A549 (cell line): ENCODE measurements around the gene CDK14. TPM values are rescaled to one million over a fixed set of nuclear protein-coding genes. Genes with fewer than 3 reads are reported as not detected.

Experiments used
- ATAC-seq, 2 experiments: fragments of 200-7000 bp in 1 of 2; fragments of >200 bp in 1 of 2; cut with Nextera tagmentation in 1 of 2; cut with Tn5 transposase in 1 of 2; 3 replicates each; pipeline versions ENCODE4 v1.8.0 to v1.9.1; 2018 to 2020; ENCODE audit warnings: mild to moderate bottlenecking in 1 of 2, moderate library complexity in 1 of 2
- CTCF ChIA-PET: fragments of 300-600 bp; sonication (Branson Sonifier 250); formaldehyde crosslinking; extraction: SDS; loops from one replicate; lab custom pipeline; 2021; ENCODE audit warnings: antibody characterized with exemption, inconsistent platforms; lab: Yijun Ruan, JAX
- POLR2A ChIA-PET: fragments of 350-600 bp; formaldehyde crosslinking; extraction: SDS; loops from one replicate; lab custom pipeline; 2021; ENCODE audit warnings: antibody characterized with exemption, inconsistent platforms; lab: Yijun Ruan, JAX
- DNase-seq, 2 experiments: peaks; one replicate each; pipeline versions ENCODE4 v3.0.0 to v3.0.0-alpha.2; 2011 to 2016; ENCODE audit warnings: low read depth in 1 of 2, low spot score in 1 of 2
- FAIRE-seq: peaks from 2 replicates; lab custom pipeline; 2011; peaks lifted over from hg19 to GRCh38; lab: Jason Lieb, UNC
- H3K27ac ChIP-seq, 2 experiments: fragments of >200 bp; sonication (Bioruptor Twin); formaldehyde crosslinking; 3 replicates each; pipeline ENCODE4 v1.5.1; 2016 to 2017
- H3K4me1 ChIP-seq: fragments of >200 bp; sonication (Bioruptor Twin); formaldehyde crosslinking; 3 replicates; pipeline ENCODE4 v1.6.1; 2016
- H3K4me2 ChIP-seq: fragments of >200 bp; sonication (Bioruptor Twin); formaldehyde crosslinking; 3 replicates; pipeline ENCODE4 v1.6.1; 2016
- H3K4me3 ChIP-seq: fragments of >200 bp; sonication (Bioruptor Twin); formaldehyde crosslinking; 3 replicates; pipeline ENCODE4 v1.5.1; 2016
- H3K9me3 ChIP-seq: fragments of >200 bp; sonication (Bioruptor Twin); formaldehyde crosslinking; 3 replicates; pipeline ENCODE4 v1.6.1; 2016
- CBX8 ChIP-seq: fragments of 200-600 bp; sonication (generic); IDR thresholded peaks from 2 replicates; pipeline ENCODE4 v1.6.1; 2016
- CEBPB ChIP-seq, 2 experiments: fragments of >200 bp in 1 of 2; sonication (Bioruptor Twin) in 1 of 2; formaldehyde crosslinking in 1 of 2; IDR thresholded peaks; 2 replicates each; pipeline ENCODE4 v1.6.1; 2012 to 2016
- CHD4 ChIP-seq: fragments of 200-600 bp; sonication (generic); IDR thresholded peaks from 2 replicates; pipeline ENCODE4 v1.6.1; 2016; ENCODE audit warnings: antibody characterized with exemption, mild to moderate bottlenecking, borderline replicate concordance
- EHMT2 ChIP-seq: fragments of 200-600 bp; sonication (generic); IDR thresholded peaks from 2 replicates; pipeline ENCODE4 v1.6.1; 2016; ENCODE audit warnings: antibody characterized with exemption, low read depth, mild to moderate bottlenecking, moderate library complexity
- ESRRA ChIP-seq: fragments of 150-350 bp; IDR thresholded peaks from 2 replicates; pipeline ENCODE4 v1.6.1; 2014; ENCODE audit warnings: mild to moderate bottlenecking, low read length, borderline replicate concordance
- FOXS1 ChIP-seq: fragments of 250-450 bp; sonication (Bioruptor Pico); IDR thresholded peaks from 2 replicates; pipeline ENCODE4 v1.5.0; 2020; ENCODE audit warnings: mild to moderate bottlenecking, moderate library complexity
- GATA3 ChIP-seq: IDR thresholded peaks from 2 replicates; pipeline ENCODE4 v1.6.1; 2012; ENCODE audit warnings: borderline replicate concordance
- HEYL ChIP-seq: fragments of 250-450 bp; sonication (Bioruptor Pico); IDR thresholded peaks from 2 replicates; pipeline ENCODE4 v1.8.0; 2021; ENCODE audit warnings: mild to moderate bottlenecking, moderate library complexity
- JUNB ChIP-seq: fragments of >200 bp; sonication (Bioruptor Twin); formaldehyde crosslinking; IDR thresholded peaks from 2 replicates; pipeline ENCODE4 v1.6.1; 2016
- KDM1A ChIP-seq: fragments of 200-600 bp; sonication (generic); IDR thresholded peaks from 2 replicates; pipeline ENCODE4 v1.6.1; 2016; ENCODE audit warnings: low read depth, mild to moderate bottlenecking
- MAZ ChIP-seq: fragments of 150-350 bp; IDR thresholded peaks from 2 replicates; pipeline ENCODE4 v1.6.1; 2014; ENCODE audit warnings: antibody characterized with exemption, low read depth, low read length, borderline replicate concordance
- MYC ChIP-seq: IDR thresholded peaks from 2 replicates; pipeline ENCODE4 v1.6.1; 2012; ENCODE audit warnings: mild to moderate bottlenecking, inconsistent platforms, low read length, improper control_type of control experiment, borderline replicate concordance
- PHF8 ChIP-seq: fragments of 200-600 bp; sonication (generic); IDR thresholded peaks from 2 replicates; pipeline ENCODE4 v1.6.1; 2016; ENCODE audit warnings: low read depth, mild to moderate bottlenecking, antibody characterized with exemption, moderate library complexity, borderline replicate concordance
- RARB ChIP-seq: fragments of 250-450 bp; sonication (Bioruptor Pico); IDR thresholded peaks from 2 replicates; pipeline ENCODE4 v1.8.0; 2021; ENCODE audit warnings: mild to moderate bottlenecking, moderate library complexity
- RCOR1 ChIP-seq: fragments of 150-350 bp; IDR thresholded peaks from 2 replicates; pipeline ENCODE4 v1.6.1; 2014; ENCODE audit warnings: antibody characterized with exemption, low read length, low read depth
- RNF2 ChIP-seq: fragments of 200-600 bp; sonication (generic); IDR thresholded peaks from 2 replicates; pipeline ENCODE4 v1.6.1; 2016; ENCODE audit warnings: low read depth, mild to moderate bottlenecking, antibody characterized with exemption, moderate library complexity, borderline replicate concordance
- SREBF2 ChIP-seq: fragments of 450-650 bp; IDR thresholded peaks from 2 replicates; pipeline ENCODE4 v1.6.1; 2014; ENCODE audit warnings: mild to moderate bottlenecking, moderate library complexity
- ZSCAN20 ChIP-seq: fragments of 250-450 bp; sonication (Bioruptor Pico); IDR thresholded peaks from 2 replicates; pipeline ENCODE4 v1.8.0; 2022; ENCODE audit warnings: mild to moderate bottlenecking, moderate library complexity
- WGBS: methylation state at CpG from one replicate; pipeline ENCODE4 v1.1.6; 2017; ENCODE audit errors: missing lambda C conversion rate; 5-methylcytosine and 5-hydroxymethylcytosine counted together
- polyA plus RNA-seq, 4 experiments: library from polyadenylated mRNA; depleted of rRNA in 3 of 4; stranded (reverse); fragments of >200 nt; fragmentation: RNase III in 1 of 4; extraction: RNeasy Plus Mini Kit Qiagen cat#74134 plus additional on column Dnase treatment in 1 of 4; gene quantifications; 2 replicates in 3 of 4; 3 replicates in 1 of 4; pipeline ENCODE4 v1.2.3, GENCODE V29; 2011 to 2017
- TF ChIP-seq, protein P1 (sequence below): fragments of 450-650 bp; IDR thresholded peaks from 2 replicates; pipeline ENCODE4 v1.6.1; 2014; ENCODE audit warnings: antibody characterized with exemption
- TF ChIP-seq, protein P2 (sequence below): fragments of >200 bp; sonication (Bioruptor Twin); formaldehyde crosslinking; IDR thresholded peaks from 2 replicates; pipeline ENCODE4 v1.6.1; 2016
- TF ChIP-seq, protein P3 (sequence below): fragments of 250-450 bp; sonication (Bioruptor Pico); IDR thresholded peaks from 2 replicates; pipeline ENCODE4 v1.5.0; 2020; ENCODE audit warnings: low read depth, mild to moderate bottlenecking, moderate library complexity
- TF ChIP-seq, protein P4 (sequence below): fragments of >200 bp; sonication (Bioruptor Twin); formaldehyde crosslinking; IDR thresholded peaks from 3 replicates; pipeline ENCODE4 v1.6.1; 2016

Gene CDK14
- polyA plus RNA-seq, 2 of the 4 experiments (the other 2 are of a cell fraction) = 0.21 to 0.23 TPM

DNA sequence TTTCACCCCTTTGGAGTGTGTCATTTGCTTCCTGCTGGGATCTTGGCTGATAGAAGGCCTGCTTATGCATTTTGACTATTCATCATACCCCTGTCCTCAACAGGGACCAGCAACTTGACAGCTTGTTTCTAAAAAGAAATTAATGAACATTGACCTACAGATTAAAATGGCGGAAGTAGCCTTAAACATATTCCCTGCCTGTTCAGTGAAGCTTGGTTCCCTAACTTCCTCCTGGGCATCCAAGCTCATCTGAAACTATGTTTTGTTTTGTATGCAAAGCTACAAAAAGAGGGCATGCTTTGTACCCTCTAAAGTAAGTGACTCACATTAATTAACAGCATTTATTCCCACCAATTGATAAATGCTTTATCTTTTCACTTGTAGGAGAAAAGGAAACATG is 26.8 kb upstream of the CDK14 start (continued):
- TF ChIP-seq ESRRA = no peak

DNA sequence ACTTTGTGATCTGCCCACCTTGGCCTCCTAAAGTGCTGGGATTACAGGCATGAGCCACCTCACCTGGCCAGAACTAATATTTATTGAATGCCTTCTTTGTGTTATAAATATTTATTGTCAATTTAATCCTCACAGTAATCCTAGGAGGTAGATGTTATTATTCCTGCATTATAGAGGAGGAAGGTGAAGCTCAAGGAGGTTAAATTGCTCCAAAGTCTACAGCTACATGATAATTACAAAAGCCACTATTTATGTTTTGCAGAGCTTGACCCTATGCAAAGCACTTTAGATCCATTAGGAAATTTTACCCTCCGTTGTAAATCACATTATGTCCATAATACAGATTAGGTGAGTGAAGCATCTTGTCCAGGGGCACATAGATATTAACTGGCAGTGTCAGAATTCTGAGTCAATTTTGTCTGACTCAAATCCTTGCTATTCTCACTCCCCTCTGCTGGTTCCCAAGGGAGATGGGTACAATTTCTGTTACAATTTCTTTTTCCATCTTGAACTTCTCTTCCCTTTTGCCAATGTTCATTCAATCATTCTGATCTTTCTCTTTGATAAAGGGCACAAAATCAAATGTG is 25.7 kb upstream of the CDK14 start:
- ChIA-PET CTCF (no interaction called here), POLR2A (no interaction called here)
- 0% methylated on average over 1 of the region's 1 CpG for WGBS
- no peaks in the 10 kb centered on the region for H3K9me3 ChIP-seq
- DNase-seq (no peak), ATAC-seq (no peak), FAIRE-seq (no peak)
- H3K4me1 ChIP-seq = no peaks in the 10 kb centered on the region
- no peak overlapping the region for H3K4me2 ChIP-seq
- H3K27ac ChIP-seq = no peak overlapping the region
- no peak overlapping the region for H3K4me3 ChIP-seq
- no peak for TF ChIP-seq EHMT2
- TF ChIP-seq SREBF2 = no peak
- no peak for TF ChIP-seq CHD4
- TF ChIP-seq MYC = no peak
- no peak for TF ChIP-seq PHF8
- no peak for TF ChIP-seq RARB (CRISPR knock-in tag)
- no peak for TF ChIP-seq CBX8
- TF ChIP-seq, protein P1, sequence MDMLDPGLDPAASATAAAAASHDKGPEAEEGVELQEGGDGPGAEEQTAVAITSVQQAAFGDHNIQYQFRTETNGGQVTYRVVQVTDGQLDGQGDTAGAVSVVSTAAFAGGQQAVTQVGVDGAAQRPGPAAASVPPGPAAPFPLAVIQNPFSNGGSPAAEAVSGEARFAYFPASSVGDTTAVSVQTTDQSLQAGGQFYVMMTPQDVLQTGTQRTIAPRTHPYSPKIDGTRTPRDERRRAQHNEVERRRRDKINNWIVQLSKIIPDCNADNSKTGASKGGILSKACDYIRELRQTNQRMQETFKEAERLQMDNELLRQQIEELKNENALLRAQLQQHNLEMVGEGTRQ = no peak
- TF ChIP-seq MAZ = no peak
- TF ChIP-seq ZSCAN20 = no peak

DNA sequence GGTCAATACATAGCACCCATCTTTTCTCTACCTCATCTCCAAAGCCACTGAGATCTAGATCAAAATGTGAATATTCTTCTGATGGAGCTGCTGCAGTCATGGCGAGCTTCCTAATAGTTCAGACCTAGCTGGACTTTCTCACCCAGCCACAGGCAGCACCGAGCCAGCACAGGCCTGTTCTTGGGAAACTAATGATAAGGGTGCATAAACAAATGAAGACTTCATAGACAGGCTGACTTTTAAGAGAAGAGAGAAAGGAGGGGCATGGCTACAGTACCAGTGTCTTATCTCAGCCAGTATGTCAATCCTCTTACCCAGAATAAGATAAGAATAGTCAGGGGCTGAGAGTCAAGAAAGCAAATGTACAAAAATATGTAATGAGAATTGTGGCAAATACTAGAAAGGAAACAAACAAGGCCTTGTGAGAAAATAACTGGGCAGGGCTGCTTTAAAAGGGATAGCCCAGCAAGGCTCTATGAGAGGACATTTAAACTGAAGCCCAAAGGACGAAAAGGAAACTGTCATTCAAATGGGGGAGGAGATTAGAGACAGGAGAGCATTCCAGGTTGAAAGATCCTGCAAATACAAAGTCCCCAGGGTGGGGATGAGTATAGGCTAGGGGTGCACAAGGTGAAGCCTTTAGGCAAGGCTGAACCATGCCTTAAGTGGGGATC is 21.8 kb upstream of the CDK14 start:
- no peak for ATAC-seq

DNA sequence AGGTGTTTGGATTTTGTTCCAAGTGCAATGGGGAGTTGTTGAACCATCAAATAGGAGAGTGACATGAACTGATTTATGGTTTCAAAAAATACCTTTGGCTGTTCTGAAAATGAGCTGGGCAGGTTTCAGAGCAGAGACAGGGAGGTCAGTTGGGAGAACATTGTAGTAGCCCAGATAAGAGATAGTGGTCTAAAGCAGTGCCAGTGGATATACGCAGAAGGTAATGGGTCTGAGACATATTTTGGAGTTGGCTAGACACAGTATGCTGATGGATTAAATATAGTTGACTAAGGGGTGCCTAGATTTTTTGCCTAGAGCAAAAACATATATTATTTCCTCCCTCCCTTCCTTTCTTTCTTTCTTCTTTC is 21.3 kb upstream of the CDK14 start:
- no peaks in the 10 kb centered on the region for H3K4me1 ChIP-seq
- whole genome bisulfite sequencing = 76% methylated on average over 1 of the region's 1 CpG
- DNase-seq = no peak
- no peak overlapping the region for H3K27ac ChIP-seq
- CTCF ChIA-PET = no interaction called here
- H3K9me3 ChIP-seq = no peaks in the 10 kb centered on the region
- H3K4me3 ChIP-seq = no peak overlapping the region
- POLR2A ChIA-PET = no interaction called here
- TF ChIP-seq, protein P2, sequence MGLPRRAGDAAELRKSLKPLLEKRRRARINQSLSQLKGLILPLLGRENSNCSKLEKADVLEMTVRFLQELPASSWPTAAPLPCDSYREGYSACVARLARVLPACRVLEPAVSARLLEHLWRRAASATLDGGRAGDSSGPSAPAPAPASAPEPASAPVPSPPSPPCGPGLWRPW = no peak
- TF ChIP-seq RCOR1 (no peak), JUNB (no peak), CHD4 (no peak), MYC (no peak), HEYL (CRISPR knock-in tag) (no peak), RARB (CRISPR knock-in tag) (no peak), FOXS1 (CRISPR knock-in tag) (no peak), SREBF2 (no peak), KDM1A (no peak), CEBPB (IDR thresholded peaks at IDR 0.05) (no peak), PHF8 (no peak), RNF2 (no peak)
- TF ChIP-seq, protein P3, sequence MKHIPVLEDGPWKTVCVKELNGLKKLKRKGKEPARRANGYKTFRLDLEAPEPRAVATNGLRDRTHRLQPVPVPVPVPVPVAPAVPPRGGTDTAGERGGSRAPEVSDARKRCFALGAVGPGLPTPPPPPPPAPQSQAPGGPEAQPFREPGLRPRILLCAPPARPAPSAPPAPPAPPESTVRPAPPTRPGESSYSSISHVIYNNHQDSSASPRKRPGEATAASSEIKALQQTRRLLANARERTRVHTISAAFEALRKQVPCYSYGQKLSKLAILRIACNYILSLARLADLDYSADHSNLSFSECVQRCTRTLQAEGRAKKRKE (CRISPR knock-in tag) = no peak
- FAIRE-seq = no peak
- no peak overlapping the region for H3K4me2 ChIP-seq
- no peak for ATAC-seq

More for the DNA sequence above, 21.8 kb upstream of the CDK14 start:
- no peaks in the 10 kb centered on the region for H3K4me1 ChIP-seq
- POLR2A ChIA-PET = no interaction called here
- no peak overlapping the region for H3K27ac ChIP-seq
- FAIRE-seq = no peak
- no peak for TF ChIP-seq KDM1A
- no peak for TF ChIP-seq CBX8
- TF ChIP-seq, protein P2 = no peak
- TF ChIP-seq GATA3 = no peak
- TF ChIP-seq, protein P4, sequence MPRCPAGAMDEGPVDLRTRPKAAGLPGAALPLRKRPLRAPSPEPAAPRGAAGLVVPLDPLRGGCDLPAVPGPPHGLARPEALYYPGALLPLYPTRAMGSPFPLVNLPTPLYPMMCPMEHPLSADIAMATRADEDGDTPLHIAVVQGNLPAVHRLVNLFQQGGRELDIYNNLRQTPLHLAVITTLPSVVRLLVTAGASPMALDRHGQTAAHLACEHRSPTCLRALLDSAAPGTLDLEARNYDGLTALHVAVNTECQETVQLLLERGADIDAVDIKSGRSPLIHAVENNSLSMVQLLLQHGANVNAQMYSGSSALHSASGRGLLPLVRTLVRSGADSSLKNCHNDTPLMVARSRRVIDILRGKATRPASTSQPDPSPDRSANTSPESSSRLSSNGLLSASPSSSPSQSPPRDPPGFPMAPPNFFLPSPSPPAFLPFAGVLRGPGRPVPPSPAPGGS = no peak
- no peak for TF ChIP-seq CEBPB (IDR thresholded peaks at IDR 0.05)
- no peak for TF ChIP-seq CHD4
- H3K4me2 ChIP-seq = no peak overlapping the region
- 1% methylated on average over 3 of the region's 3 CpGs for WGBS
- no peak for DNase-seq
- CTCF ChIA-PET = no interaction called here
- H3K9me3 ChIP-seq = no peaks in the 10 kb centered on the region
- H3K4me3 ChIP-seq = no peak overlapping the region
